HG03064 (cell line): ENCODE measurements around the gene CSF3.

Experiments used
- ATAC-seq: cut with Tn5 transposase; IDR thresholded peaks from one replicate; pipeline ENCODE4 v1.9.1; 2021; ENCODE audit warnings: low read depth; ENCODE audit not compliant: unreplicated experiment

Gene CSF3, protein sequence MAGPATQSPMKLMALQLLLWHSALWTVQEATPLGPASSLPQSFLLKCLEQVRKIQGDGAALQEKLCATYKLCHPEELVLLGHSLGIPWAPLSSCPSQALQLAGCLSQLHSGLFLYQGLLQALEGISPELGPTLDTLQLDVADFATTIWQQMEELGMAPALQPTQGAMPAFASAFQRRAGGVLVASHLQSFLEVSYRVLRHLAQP

GRCh38 chr17:40015005-40015997 lies at the start of gene CSF3:
TSS of gene CSF3 (plus strand) at chr17:40015440. CDS start at chr17:40015475, 35 bp downstream.
- ATAC-seq, result no peak

- ATAC-seq, result no peak
Measured at GRCh38 chr17:39966771-39967170, 48.5 kb upstream of the CSF3 start.

GRCh38 chr17:39968761-39969160 lies 46.5 kb upstream of the CSF3 start:
- ATAC-seq, result no peak

GRCh38 chr17:39969375-39969774 lies 45.9 kb upstream of the CSF3 start:
- no peak for ATAC-seq

DNA sequence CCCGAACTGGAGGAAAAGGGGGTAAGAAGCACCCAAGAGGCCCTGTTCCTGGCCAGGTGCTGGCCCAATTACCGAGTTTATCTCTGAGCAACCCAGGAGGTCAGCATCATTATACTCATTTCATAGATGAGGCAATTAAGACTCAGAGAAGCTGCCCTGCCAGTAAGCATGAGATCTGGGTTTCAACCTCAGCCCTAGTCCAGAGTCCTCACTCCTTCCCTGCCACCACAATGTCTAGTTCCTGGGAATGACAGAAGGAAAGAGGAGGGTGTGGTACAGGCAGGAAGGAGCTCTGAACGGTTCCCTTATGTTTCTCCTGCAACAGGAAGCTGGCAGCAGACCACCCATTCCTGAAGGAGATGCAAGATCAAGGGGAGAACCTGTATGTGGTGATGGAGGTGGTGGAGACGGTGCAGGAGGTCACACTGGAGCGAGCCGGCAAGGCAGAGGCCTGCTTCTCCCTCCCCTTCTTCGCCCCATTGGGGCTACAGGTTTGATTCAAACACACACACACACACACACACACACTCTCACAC lies 45.0 kb upstream of the CSF3 start:
- ATAC-seq, result no peak

DNA sequence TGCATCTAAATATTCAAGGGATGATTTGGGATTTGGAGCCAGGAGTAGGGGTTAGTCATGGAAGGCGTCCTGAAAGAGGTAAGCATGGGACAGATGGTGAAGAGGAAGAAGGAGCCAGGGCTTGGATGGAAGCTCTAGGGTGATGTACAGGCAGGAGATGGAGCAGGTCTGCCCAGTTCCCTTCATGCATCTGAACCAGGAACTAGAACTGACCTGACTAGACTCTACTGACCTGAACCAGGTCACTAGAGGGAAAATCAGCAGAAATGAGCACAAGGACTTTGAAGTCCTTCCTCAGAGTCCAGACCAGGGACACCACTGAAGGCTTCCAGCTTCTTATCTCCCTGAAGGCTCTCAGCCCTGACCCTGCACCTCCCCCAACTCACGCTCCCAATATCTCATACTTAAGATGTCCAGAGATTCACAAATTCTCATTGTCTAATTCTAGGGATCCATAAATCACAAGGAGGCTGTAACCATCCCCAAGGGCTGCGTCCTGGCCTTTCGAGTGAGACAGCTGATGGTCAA lies 44.1 kb upstream of the CSF3 start:
- no peak for ATAC-seq

GRCh38 chr17:39972271-39972670 lies 43.0 kb upstream of the CSF3 start:
- ATAC-seq, result no peak

GRCh38 chr17:39973496-39973895 lies 41.7 kb upstream of the CSF3 start:
- ATAC-seq, result no peak

DNA sequence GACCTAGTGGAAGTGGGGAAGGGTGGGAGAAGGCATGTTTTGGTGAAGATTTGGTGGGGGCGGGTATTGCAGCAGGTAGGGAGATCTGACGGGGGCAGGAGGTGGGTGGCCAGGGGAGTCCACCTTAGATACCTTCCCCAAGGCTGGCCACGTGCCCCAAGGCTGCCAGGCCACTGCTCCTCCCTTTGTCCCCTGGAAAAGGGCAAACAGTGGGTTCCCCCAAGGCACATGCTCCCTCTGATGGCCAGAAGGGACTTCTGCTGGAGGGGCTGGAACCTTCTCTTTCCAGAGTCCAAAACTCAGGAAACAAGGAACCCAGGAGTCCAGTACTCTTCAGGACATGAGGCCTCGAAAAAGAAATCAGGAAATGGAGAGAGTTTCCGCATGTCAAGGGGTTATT lies 40.8 kb upstream of the CSF3 start:
- ATAC-seq, result no peak

DNA sequence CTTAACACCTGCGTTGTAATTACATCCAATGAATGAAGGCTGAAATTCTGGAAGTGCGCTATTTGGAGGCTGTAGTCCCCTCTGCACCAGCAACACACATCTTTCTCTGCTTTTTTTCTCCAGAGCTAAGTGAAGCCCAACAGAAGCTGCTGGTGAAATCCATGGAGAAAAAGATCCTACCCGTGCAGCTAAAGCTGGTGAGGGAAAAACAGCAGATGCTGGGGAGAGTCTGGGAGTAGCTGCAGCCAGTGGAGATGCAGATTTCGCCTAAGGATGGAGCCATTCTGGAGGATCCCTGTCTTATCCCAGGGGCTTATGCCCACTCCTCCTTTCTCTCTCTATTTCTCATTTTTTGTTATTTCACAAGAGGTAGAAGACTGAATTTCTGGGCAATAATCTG lies 39.4 kb upstream of the CSF3 start:
- ATAC-seq, result no peak

- no peak for ATAC-seq
Measured at GRCh38 chr17:39979016-39979670, 36.1 kb upstream of the CSF3 start.

DNA sequence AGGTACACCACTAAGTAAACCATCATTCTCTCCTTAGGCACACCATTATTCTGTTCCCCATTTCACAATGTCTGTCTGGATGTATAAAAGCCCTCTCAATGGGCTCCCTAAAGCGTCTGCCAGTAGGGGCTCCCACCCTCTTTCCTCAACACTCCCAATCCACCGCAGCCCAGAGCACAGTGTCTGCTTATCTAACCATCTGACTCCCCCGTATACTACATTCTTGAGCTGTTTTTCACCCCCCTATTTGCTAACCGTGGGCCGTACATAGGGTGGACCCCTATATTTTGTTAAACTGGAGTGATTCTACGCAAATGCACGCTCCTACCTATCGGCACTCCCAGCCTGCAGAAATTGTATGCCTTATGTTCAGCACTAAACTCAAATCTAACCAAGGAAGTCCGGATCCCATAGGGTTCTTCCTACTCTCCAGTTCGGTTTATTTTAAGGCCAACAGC lies 35.3 kb upstream of the CSF3 start:
- peak; percentile 19 for ATAC-seq

DNA sequence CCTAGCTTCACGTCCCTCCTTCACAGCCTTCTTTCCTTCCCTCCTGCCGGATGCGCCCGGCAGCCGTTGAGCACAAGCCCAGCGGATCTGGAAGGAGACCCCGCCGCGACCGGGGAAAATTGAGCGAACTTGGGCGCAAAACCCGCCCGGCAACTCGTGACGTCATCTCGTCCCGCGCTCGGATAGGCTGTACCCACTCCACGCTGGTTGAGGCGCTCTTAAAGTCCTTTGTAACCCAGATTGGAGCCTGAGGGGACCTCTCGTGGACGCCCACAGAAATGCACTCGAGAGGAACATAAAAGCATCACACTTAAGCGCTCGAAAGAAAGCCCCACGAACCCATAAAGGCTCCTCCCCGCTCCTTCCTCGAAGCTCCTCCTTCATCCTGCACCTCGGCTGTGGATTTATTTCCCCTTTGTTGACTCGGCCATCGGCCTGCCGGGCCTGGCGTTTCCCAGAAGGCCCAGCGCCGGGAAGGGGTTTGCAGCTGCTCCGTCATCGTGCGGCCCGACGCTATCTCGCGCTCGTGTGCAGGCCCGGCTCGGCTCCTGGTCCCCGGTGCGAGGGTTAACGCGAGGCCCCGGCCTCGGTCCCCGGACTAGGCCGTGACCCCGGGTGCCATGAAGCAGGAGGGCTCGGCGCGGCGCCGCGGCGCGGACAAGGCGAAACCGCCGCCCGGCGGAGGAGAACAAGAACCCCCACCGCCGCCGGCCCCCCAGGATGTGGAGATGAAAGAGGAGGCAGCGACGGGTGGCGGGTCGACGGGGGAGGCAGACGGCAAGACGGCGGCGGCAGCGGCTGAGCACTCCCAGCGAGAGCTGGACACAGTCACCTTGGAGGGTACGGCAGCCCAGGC lies 34.7 kb upstream of the CSF3 start, which contains the start of gene PSMD3:
Gene PSMD3 (plus strand): TSS at position 457 of the 856 bp plus-strand sequence. CDS start 164 bp downstream, at position 621.
- peak; percentile 93 for ATAC-seq

DNA sequence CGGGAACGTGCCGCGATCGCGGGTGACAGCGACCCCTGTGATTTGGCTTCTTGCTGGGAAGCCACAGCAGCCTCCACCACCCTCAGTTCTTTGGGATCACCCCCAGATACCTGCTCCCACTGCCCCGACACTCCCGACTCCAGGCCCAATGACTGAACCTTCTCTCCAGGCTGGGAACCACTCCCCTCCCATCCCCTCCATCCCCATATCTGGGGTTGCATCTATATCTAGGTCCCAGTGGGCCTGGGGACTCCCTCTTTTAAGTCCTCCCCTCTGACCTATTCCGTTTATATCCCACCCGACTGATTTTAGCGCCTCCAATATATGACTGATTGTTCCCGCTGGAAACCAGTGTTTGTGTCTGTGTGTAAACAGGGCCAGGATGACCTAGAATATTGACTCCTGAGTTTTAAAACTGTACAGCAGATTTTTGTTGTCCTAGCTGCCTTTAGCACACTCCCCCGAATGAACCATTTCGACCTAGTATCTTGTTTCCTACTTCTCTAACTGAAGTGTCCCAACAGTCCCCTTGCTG lies 34.0 kb upstream of the CSF3 start:
- ATAC-seq, result no peak

DNA sequence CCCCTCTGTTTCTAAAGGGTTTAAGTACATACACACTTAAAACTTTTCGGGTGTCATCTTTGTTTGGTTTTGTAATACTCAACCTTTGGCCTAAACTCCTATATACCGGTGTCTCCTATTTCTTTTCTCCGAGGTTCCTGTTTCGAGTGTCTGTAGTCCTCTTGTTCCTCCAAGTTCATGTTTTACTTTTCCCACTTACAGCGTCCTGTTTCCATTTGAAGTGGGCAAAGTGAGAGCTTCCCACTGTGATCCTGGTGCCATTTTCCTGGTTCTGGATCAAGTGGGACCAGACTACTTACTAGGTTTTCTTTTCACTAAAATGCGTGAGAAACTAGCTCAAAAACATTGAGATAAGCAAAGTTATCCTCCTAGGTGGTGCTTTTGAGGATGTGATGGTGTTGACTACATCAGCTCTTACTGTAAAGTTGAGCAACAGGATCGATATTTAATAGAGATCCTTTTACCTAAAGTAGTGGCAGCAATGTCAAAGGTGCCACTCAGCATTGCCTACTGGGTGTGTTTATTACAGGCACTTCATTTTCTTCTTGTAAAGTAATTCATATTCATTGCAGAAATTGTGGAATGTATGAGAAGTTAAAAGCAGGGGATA lies 33.4 kb upstream of the CSF3 start:
- no peak for ATAC-seq

DNA sequence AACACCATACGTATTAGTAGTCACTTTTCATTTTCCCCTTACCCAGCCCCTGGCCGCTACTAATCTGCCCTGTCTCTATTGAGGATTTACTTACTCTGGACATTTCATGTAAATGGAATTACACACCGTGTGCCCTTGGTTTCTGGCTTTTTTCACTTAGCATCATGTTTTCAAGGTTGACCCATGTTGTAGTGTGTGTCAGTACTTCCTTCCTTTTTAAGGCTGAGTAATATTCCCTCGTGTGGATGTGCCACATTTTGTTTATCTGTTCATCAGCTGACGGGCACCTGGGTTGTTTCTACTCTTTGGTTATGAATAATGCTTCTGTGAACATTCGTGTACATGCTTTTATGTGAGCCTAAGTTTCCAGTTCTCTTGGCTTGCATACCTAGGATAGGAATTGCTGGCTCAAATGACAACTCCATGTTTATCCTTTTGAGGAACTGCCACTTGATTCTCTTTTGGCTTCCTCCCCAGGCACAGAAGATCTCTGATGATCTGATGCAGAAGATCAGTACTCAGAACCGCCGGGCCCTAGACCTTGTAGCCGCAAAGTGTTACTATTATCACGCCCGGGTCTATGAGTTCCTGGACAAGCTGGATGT lies 26.9 kb upstream of the CSF3 start:
- no peak for ATAC-seq

- no peak for ATAC-seq
Measured at GRCh38 chr17:39994448-39994847, 20.8 kb upstream of the CSF3 start.

DNA sequence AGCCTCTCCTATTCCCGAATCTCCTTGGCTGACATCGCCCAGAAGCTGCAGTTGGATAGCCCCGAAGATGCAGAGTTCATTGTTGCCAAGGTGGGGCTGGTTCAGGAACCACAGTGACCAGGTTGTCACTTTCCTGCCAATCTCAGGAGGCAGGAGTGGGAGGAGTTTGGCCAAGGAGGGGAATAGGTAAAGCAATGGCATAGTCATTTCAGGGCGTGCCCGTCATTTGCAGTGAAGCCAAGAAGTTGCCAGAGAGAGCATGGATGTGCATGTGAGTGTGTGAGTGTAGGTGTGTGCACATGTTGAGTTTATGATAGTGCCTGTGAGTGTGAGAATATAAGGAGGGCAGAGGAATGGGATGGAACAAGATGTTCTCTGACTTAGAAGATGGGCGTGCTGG lies 19.8 kb upstream of the CSF3 start:
- ATAC-seq, result no peak

DNA sequence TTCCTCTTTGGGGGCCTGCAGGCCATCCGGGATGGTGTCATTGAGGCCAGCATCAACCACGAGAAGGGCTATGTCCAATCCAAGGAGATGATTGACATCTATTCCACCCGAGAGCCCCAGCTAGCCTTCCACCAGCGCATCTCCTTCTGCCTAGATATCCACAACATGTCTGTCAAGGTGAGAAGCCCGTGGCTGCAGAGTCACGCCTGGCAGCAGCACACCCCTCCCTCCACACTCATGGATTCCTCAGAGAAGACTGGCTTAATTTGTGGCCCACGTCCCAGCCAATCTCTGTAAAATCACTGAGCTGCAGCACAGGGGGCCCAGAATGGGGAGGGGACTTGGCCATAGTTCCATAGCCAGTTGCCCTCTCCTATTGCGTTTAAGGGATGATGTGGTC lies 19.1 kb upstream of the CSF3 start:
- ATAC-seq, result no peak
